Smooth muscle cell (in vitro differentiated cells): ENCODE measurements around the gene GNAI2. TPM values are rescaled to one million over a fixed set of nuclear protein-coding genes. Genes with fewer than 3 reads are reported as not detected.

ENCODE experiments used
- DNase-seq: peaks from one replicate; lab custom pipeline; 2025; ENCODE audit not compliant: unreplicated experiment; lab: John Stamatoyannopoulos, UW
- H2AFZ ChIP-seq: fragments of 200-600 bp; sonication (generic); 2 replicates; pipeline ENCODE4 v1.6.0; 2016; ENCODE audit warnings: antibody characterized with exemption, low read depth, mild to moderate bottlenecking
- H3F3A ChIP-seq: fragments of 200-600 bp; sonication (generic); 2 replicates; pipeline ENCODE4 v1.6.0; 2017; ENCODE audit warnings: antibody characterized with exemption, low read depth
- H3K27ac ChIP-seq: fragments of 200-600 bp; sonication (generic); 2 replicates; pipeline ENCODE4 v1.5.1; 2016; ENCODE audit warnings: low read depth, mild to moderate bottlenecking
- H3K27me3 ChIP-seq: fragments of 200-600 bp; sonication (generic); 2 replicates; pipeline ENCODE4 v1.6.1; 2016; ENCODE audit warnings: low read depth, mild to moderate bottlenecking
- H3K36me3 ChIP-seq: fragments of 200-600 bp; sonication (generic); 2 replicates; pipeline ENCODE4 v1.5.1; 2016; ENCODE audit warnings: low read depth
- H3K4me1 ChIP-seq: fragments of 200-600 bp; sonication (generic); 2 replicates; pipeline ENCODE4 v1.5.1; 2016; ENCODE audit warnings: low read depth
- H3K4me2 ChIP-seq: fragments of 200-600 bp; sonication (generic); 2 replicates; pipeline ENCODE4 v1.6.0; 2016; ENCODE audit warnings: mild to moderate bottlenecking
- H3K4me3 ChIP-seq: fragments of 200-600 bp; sonication (generic); 2 replicates; pipeline ENCODE4 v1.5.1; 2016; ENCODE audit warnings: mild to moderate bottlenecking
- H3K79me2 ChIP-seq: fragments of 200-600 bp; sonication (generic); 2 replicates; pipeline ENCODE4 v1.6.0; 2016; ENCODE audit warnings: low read depth, mild to moderate bottlenecking
- H3K9ac ChIP-seq: fragments of 200-600 bp; sonication (generic); 2 replicates; pipeline ENCODE4 v1.6.0; 2016; ENCODE audit warnings: low read depth
- H3K9me3 ChIP-seq: fragments of 200-600 bp; sonication (generic); replicated peaks from 2 replicates; pipeline ENCODE4 v1.5.1; 2016; ENCODE audit warnings: low read depth
- H4K20me1 ChIP-seq: fragments of 200-600 bp; sonication (generic); 2 replicates; pipeline ENCODE4 v1.6.0; 2016; ENCODE audit warnings: low read depth
- CTCF ChIP-seq: fragments of 200-600 bp; sonication (generic); IDR thresholded peaks from 2 replicates; pipeline ENCODE4 v1.5.1; 2017; ENCODE audit warnings: borderline replicate concordance, mild to moderate bottlenecking, antibody characterized with exemption; ENCODE audit not compliant: insufficient read depth, poor library complexity, severe bottlenecking
- WGBS: methylation state at CpG from one replicate; pipeline ENCODE4 v1.1.7; 2016; ENCODE audit warnings: low lambda C conversion rate; 5-methylcytosine and 5-hydroxymethylcytosine counted together
- polyA plus RNA-seq: library from polyadenylated mRNA; unstranded; fragments of >200 nt; fragmentation: Nextera tagmentation; extraction: Ambion mirVana; gene quantifications from 2 replicates; pipeline ENCODE4 v1.2.1, GENCODE V29; 2016
- total RNA-seq: library from RNA; depleted of rRNA; stranded (reverse); fragments of >200 nt; gene quantifications from 2 replicates; pipeline ENCODE4 v1.2.3, GENCODE V29; 2014

The GNAI2 gene
- total and polyA plus RNA-seq, 2 experiments from 2014 or later, result 209 to 454 TPM

DNA sequence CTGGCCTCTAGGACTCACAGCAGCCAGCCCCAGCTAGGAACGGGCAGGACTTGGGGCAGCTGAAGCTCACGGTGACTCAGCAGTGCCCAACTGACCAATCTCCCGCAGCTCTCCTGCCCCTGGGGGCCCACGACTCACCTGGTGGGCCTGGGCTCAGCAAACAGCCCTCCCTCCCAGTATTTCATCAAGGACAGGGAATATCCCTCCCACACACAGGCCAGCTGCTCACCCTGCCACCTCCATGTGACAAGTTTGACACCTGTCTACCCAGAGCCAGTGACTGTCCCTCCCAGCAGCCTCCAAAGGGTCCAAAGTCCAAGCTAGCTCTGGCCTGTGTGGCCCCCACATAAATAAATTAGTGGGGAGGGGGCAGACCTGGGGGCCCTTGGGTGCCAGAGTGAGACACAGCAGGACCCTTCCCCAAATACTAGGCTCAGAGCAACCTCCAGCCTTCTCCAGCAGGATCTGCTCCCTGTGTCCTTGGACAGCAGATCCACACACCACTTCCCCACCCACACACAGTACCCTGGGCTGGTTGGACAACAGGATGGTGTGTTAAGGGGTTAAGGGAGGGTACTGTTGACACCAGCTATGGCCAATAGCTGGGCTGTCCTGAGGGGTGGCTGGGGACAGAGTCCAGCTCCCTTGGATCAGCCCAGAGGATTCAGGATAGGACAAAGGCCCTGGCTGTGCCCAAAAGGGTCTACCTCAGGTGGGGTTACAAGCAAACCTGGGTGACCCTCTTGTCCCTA is 40.3 kb upstream of the GNAI2 start:
- no peak for DNase-seq
- Histone ChIP-seq H3K27ac (no peak overlapping the region), H3K9ac (no peak overlapping the region), H4K20me1 (no peaks in the 10 kb centered on the region), H3K9me3 (no peaks in the 10 kb centered on the region), H3F3A (no peaks in the 10 kb centered on the region), H3K27me3 (peaks cover 5% of the 10 kb centered on the region), H3K4me1 (no peaks in the 10 kb centered on the region), H3K79me2 (no peaks in the 10 kb centered on the region), H3K4me2 (no peak overlapping the region), H3K4me3 (no peak overlapping the region), H3K36me3 (no peaks in the 10 kb centered on the region), H2AFZ (no peak overlapping the region)
- WGBS, result 69% methylated on average over 4 of the region's 4 CpGs
- no peak for TF ChIP-seq CTCF

- no peak overlapping the region for H2AFZ ChIP-seq
- H3K27ac ChIP-seq, result no peak overlapping the region
- DNase-seq, result no peak
- H3K4me3 ChIP-seq, result no peak overlapping the region
- H3K79me2 ChIP-seq, result no peaks in the 10 kb centered on the region
- H3F3A ChIP-seq, result no peaks in the 10 kb centered on the region
- H3K9ac ChIP-seq, result no peak overlapping the region
- H3K27me3 ChIP-seq, result peaks cover 5% of the 10 kb centered on the region
- 90% methylated on average over 6 of the region's 6 CpGs for WGBS
- peaks cover under 1% of the 10 kb centered on the region for H3K4me1 ChIP-seq
- H3K4me2 ChIP-seq, result no peak overlapping the region
- no peak for TF ChIP-seq CTCF
- H3K36me3 ChIP-seq, result no peaks in the 10 kb centered on the region
- no peaks in the 10 kb centered on the region for H3K9me3 ChIP-seq
- no peaks in the 10 kb centered on the region for H4K20me1 ChIP-seq
These were observed 39.7 kb upstream of the GNAI2 start for GRCh38 chr3:50196253-50196801.

- Histone ChIP-seq H3K4me1 (peaks cover 19% of the 10 kb centered on the region), H3K27ac (no peak overlapping the region), H3K27me3 (peaks cover 13% of the 10 kb centered on the region), H3K9me3 (no peaks in the 10 kb centered on the region), H3K36me3 (no peaks in the 10 kb centered on the region), H4K20me1 (no peaks in the 10 kb centered on the region), H3K79me2 (no peaks in the 10 kb centered on the region), H3K4me2 (peak overlapping the region; percentile 48), H2AFZ (no peak overlapping the region), H3F3A (no peaks in the 10 kb centered on the region), H3K9ac (no peak overlapping the region), H3K4me3 (no peak overlapping the region)
- DNase-seq, result no peak
- WGBS, result 57% methylated on average over 10 of the region's 10 CpGs
- TF ChIP-seq CTCF, result no peak
These were observed 34.3 kb upstream of the GNAI2 start for GRCh38 chr3:50201573-50202315.
